HL-60/S4 treated with retinoic acid at 250 ng/mL for 4 days and 3 days (cell line): Measurements from ENCODE around the gene SPINT1.

Experiments
- in situ Hi-C: fragments of 300-500 bp; cut with MboI; formaldehyde crosslinking; loops from 2 replicates; pipeline ENCODE4 v1.7.0; 2022; ENCODE audit warnings: low sequenced_read_pairs

SPINT1 gene

DNA sequence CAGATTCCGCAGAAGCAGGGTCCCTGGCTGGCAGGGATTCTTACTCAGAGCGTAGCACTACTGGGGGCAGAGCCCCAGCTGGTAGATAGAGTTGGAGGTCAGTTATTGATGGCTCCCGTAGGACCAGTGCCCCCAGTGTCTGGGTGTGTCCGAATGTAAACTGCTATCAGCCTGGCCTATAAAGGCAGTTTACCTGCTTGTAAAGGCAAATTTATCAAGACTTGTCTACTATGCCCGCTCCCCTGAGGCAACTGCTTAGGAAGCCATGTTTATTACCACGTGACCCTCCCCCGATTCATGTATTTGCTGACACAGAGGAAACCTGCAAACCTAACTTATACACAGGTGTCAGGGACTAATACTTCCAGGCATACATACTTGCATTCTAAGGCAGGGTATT is 14.7 kb upstream of the SPINT1 start:
- in situ Hi-C loops: no loop called here

DNA sequence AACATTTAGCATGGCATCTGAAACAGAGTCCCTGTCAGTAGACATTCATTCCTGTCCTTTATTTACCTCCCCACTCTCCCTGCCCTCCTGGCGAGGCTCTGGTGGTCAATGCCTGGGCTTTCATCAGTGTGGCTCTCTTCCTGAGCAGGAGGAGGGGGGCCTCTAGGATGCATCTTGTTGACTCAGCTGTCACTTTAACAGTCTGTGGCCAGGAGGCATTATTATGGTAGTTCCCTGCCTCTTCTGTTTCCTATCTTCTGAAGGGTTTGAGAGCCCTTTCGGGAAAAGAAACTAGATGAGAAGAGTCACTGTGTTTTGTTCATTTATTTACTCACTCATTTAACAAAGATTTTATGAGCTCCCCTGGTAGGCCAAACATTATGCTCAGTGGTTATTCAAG is 13.0 kb upstream of the SPINT1 start:
- in situ Hi-C loops: no loop called here

DNA sequence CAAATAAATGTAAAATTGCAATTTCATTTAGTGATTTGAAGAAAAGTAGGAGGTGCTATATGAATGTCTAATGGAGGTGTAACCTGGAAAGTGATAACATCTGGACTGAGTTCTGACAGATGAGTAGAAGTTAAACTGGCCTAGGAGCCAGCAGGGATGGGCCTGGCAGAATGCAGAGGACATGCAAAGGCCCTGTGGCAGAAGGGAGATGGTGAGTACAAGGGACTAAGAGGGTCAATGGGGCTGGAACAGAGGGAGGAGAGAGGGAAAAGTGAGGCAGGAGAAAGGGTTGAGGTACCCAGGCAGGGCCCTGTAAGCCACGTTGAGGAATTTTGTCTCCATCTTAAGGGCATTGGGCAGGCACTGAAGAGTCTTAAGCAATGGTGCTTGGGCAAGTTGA is 12.0 kb upstream of the SPINT1 start:
- in situ Hi-C loops: no loop called here

DNA sequence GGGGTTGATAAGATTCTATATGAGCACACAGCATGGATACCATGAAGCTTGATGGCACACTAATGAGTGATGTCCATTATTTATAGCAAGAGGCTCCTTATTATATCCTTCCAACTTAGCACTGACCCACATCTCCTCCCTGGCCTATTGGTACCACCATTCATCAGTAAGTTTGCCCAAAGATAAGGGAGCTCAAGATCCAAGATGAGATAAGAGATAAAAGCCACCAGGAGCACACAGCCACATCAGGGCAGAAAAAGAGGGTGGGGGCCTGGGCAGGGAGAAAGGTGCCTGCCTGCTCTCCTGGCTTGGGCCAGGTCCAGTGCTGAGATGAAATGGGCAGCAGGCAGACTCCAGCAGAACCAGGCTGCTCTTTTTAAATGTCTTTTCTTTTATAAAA is 10.9 kb upstream of the SPINT1 start:
- in situ Hi-C loops: no loop called here

DNA sequence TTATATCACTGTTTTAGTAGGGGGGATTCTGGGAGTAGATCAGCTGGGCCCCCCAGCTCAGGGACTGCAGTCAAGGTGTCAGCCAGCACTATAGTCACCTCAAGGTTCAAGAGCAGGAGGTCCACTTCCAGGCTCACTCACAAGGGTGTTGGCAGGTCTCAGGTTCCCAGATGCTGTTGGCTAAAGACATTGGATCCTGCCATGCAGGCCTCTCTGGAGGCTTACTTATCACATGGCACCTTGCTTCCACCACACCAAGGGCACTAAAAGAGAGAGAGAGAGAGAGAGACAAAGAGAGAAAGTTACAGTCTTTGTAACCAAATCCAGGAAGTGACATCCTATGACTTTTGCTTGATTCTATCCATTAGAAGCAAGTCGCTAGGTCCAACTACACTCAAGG is 7.8 kb upstream of the SPINT1 start:
- in situ Hi-C loops: no loop called here

DNA sequence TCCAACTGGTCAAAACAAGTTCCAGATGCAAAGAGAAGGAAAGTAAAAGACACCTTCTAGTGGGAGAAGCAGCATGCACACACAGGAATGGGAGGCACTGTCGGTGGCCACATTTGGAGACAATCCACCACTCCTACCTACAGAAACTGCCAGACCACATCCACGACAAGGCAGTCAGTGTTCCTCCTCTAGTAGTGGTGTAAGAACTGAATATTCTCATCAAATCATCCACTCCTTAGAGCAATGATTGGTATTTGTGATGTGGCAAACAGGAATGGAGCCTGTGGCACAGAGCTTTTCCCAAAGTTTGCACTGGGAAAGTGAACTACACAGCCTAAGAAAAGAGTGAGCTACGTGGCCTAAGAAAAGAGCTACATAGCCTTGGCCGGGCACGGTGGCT is 5.1 kb upstream of the SPINT1 start:
- in situ Hi-C loops: no loop called here

DNA sequence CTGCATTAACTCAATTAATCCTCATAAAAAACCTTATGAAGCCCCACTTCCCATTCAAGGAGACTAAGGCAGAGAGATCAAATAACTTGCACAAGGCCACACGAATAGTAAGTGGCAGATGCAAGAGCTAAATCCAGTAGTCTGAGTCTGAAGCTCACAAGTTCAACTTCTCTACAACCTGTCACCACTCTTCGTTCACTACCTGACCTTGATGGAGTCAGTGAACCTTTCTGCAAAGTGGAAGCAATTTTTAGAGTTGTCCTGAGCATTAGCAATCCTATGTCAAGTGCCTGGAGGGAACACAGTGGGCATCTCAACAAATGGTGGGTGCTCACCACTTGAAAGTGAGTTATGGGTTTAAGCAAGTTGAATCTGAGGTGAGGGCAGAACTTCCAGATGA is 2.1 kb upstream of the SPINT1 start:
- in situ Hi-C loops: no loop called here

DNA sequence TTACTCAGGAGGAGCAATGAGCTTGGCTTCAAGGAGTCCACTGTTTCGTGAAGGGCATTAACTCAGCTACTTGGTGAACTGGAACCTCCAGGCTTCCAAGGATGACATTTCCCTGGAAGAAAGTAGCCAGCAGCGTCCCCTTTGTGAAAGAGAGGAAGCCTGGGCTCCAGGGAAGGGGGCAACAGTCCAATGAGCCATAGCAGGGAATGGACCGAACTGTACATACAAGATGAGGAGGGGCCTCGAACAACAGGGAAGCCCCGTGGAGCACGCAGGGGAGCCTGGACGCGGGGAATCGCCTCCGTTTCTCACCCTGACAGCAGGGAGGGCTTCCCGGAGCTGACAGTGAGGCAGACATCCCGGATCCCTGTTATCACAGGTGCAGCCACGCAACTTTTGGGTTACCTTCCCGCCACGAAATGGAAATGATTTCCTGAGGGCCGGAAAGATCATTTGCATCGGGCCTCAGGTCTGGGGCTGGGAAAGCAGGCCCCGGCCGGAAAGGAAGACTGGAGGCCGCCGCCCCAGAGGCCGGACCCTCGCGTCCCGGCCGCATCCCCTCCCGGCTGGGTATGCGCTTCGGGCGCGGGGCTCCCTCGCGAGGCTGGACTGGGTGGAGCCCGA is 475 bp upstream of the SPINT1 start:
- in situ Hi-C loops: no loop called here

DNA sequence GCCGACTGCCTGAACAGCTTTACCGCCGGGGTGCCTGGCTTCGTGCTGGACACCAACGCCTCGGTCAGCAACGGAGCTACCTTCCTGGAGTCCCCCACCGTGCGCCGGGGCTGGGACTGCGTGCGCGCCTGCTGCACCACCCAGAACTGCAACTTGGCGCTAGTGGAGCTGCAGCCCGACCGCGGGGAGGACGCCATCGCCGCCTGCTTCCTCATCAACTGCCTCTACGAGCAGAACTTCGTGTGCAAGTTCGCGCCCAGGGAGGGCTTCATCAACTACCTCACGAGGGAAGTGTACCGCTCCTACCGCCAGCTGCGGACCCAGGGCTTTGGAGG is 815 bp downstream of the SPINT1 start:
- in situ Hi-C loops: no loop called here

DNA sequence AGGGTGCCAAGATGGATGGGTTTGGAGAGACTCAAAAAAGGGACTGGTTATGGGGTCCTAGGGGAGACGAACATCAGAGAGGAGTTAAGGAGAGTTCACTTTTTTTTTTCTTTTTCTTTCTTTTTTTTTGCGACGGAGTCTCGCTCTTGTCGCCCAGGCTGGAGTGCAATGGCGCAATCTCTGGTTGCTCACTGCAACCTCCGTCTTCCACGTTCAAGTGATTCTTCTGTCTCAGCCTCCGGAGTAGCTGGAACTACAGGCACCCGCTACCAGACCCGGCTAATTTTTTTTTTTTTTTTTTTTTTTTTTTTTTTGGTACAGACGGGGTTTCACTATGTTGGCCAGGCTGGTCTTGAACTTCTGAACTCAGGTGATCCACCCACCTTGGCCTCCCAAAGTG is 1.2 kb downstream of the SPINT1 start:
- in situ Hi-C loops: no loop called here

DNA sequence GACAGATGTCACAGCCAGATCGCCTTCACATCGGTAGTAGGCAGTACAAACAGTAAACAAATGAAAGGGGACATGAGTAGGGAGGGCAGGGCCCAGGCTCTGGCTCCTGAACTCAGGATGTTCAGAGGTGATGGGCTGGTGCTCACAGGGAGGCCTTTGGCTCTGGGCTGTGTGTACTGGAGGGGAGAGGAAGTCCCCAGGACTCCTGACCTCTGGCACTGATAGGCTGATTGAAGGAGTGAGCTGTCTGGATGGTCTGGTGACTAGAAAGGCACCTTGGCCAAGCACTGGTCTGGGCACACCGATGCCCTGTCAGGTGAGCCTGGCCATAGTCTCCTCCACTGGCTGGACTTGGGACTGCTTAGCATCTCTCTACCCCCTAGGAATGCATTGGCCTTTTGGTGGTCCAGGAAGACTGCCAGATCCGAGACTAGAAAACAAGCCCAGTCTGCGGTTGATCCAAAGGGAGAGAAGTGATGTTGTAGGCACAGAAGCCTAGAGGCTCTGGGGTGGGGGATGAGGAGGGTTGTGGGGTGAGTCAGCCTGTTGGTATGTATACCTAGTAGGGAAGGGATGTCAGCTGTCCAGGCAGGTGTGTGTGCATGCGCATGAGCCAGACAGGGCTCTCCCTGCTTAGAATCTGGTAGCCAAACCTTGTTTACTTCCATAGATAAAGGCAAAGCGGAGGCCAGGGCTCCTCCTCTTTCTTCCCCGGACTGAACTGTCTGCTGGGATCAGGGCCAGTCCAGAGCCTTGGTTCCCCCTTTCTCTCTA is 1.9 kb downstream of the SPINT1 start:
- in situ Hi-C loops: no loop called here

DNA sequence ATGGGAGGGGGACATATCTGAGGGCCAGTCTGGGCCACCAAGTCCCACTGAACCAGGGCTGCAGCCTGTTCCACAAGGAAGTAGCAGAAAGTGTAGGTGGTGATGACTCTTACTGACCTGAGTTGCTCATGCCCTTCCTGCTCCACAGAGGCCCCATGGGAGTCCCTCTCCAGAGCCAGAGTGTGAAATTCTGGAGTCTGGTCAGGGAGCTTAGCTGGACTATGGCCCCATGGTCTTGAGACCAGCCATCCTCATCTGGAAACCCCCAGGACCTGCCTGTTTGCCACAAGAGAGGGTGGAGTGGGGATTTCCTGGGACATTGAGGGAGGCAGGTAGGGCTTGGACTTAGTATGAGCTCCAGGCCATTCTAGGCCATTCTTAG is 3.0 kb downstream of the SPINT1 start:
- in situ Hi-C loops: no loop called here

DNA sequence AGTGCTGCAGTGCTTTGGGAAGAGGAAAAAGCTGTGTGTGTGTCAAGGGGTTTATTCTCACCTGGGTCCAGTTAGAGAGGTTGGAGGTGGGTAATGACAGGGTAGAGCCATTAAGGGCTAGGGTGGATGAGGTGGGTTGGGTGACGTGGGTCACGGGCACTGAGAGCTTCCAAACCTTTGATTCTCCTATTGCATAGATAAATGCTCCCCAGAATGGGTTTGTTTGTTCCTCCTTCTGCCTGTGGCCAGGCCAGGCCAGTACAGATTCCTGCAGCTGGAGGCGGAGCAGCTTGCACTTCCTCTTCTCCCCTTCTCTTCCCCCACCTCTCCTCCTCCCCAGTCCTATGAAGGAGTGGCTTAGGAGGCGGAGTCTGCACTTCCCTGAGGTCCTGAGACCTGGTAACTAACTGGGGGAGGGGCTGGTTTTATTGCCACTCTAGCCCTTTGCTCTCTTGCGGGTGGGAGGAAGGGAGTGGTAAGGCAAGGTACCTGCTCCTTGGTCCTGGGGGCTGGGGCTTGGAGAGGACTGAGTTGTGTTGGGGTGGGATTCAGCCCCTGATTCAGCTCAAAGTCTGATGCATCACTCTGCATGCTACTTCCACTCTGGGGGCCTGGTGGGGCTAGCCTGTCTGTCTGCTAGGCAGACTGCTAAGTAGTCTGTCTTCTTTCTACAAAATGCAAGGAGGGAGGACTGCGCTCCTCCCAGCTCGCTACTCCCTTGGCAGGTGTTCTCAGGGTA is 3.5 kb downstream of the SPINT1 start:
- in situ Hi-C loops: no loop called here

DNA sequence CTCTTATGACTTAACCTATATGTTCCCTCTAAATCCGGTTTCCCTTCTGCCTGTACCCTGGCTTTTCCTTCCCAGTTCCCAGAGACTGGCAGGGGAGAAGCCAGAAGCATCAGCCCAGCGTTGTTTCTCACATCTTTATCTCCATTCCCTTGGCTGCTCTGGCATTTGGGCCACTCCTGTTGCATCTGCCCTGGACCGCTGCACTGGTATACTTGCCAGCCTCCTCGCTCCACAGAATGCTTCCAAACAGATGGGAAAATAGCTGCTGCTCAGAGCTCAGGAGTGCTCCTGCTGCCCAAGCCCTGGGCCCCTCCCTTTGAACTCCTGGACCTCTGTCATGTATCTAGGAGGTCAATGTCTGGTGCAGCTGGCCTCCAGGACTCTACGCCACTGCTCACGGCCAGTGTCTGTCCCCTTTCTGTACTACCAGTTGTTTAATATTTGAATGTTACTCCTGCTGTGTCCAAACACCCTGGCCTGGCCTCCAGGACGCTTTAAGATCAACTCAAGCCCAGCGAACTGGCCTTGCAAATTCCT is 6.8 kb downstream of the SPINT1 start:
- in situ Hi-C loops: no loop called here

DNA sequence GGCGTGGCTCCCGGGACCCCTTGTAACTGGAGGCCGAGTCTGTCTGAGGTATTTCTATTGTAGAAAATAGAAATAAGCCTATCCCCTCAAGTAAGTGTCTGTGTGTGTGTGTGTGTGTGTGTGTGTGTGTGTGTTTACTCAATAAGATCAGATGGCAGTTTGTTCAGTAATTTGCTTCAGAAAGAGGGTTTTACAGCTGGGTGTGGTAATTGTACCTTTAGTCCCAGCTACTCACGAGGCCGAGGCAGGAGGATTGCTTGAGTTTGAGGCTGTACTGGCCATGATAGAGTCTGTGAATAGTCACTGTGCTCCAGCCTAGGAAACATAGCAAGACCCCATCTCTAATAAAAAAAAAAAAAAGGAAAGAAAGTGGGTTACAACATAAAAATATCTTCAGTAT is 8.7 kb downstream of the SPINT1 start:
- in situ Hi-C loops: no loop called here

DNA sequence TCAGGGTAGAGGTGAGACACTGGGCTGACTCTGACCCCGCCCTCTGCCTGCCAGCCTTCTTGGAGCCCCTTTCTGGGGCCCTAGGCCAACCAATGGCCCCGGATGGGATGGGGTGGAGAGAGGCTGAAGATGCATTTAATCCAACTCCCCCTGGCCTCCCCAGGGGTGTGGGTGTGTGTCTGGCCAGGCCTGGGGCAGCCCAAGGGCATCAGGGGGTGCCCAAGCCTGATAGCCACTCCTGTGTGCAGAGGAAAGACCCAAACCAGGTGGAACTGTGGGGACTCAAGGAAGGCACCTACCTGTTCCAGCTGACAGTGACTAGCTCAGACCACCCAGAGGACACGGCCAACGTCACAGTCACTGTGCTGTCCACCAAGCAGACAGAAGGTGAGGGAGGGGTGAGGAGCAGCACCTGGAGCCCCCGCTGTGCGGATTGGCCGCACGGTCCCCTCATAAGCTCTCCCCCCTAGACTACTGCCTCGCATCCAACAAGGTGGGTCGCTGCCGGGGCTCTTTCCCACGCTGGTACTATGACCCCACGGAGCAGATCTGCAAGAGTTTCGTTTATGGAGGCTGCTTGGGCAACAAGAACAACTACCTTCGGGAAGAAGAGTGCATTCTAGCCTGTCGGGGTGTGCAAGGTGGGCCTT is 9.5 kb downstream of the SPINT1 start:
- in situ Hi-C loops: no loop called here

DNA sequence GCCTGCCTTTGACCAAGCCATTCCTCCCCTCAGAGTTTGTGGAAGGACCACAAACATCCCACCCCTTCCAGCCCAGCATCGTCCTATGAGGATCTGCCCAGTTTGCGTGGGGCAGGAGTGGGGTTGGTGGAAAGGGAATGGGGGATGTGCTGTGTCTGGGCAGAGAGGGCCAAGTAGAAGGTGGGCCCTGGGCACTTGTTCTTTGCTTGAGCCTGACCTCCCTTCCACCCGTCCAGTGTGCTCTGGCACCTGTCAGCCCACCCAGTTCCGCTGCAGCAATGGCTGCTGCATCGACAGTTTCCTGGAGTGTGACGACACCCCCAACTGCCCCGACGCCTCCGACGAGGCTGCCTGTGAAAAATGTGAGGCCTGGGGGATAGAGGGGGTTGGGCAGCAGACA is 10.3 kb downstream of the SPINT1 start:
- in situ Hi-C loops: no loop called here

DNA sequence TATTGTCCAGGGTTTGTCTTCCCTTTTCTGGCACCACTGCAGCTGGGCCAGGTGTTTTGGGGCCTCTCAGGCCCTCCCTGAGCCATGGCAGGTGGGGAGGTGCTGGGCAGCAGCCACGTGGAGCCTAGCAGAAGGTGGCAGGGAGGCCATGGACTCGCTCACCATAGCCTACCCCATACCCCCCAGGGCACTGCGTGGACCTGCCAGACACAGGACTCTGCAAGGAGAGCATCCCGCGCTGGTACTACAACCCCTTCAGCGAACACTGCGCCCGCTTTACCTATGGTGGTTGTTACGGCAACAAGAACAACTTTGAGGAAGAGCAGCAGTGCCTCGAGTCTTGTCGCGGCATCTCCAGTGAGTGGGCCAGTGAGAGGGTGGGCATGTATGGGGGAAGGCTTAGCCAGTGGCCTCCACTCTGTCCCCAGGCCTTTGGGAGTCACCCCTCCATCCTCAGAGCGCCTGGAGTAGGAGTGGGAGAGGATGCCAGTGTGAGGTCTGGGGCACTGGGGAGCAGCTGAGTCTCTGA is 11.9 kb downstream of the SPINT1 start:
- in situ Hi-C loops: no loop called here

DNA sequence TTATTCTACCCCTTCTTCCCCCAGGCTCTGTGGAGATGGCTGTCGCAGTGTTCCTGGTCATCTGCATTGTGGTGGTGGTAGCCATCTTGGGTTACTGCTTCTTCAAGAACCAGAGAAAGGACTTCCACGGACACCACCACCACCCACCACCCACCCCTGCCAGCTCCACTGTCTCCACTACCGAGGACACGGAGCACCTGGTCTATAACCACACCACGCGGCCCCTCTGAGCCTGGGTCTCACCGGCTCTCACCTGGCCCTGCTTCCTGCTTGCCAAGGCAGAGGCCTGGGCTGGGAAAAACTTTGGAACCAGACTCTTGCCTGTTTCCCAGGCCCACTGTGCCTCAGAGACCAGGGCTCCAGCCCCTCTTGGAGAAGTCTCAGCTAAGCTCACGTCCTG is 12.9 kb downstream of the SPINT1 start:
- in situ Hi-C loops: no loop called here

DNA sequence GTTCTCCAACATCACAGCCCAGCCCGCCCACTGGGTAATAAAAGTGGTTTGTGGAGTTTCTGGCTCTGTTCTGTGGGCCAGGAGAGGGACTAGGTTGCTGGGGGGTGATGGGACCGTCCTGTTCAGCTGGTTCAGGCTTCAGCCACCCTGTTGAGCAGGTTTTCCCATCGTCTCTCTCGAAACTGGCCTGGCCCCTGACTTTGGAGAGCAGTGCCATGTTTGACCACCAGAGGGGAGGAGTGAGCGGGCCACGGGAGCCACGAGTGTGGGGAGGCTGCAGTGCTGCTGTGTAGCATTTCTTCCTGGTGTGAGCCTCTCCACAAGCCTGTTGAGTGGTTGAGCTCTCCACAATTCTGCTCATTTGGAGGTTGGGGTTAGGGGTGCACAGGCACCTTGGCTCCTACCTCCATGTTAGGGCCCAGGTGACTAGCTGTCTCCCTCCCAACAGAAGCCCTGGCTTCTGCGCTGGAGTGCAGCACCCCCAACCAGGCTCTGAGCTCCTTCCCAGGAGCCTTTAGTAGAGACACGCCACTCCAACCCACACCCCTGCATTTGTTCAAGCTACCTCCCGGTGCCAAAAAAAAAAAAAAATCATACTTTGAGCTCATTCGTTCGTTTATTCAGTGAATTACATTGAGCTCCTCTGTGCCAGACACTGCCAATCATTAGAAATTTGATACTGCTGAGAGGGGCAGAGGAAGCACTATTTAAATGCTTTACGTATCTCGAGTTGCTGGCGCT is 13.9 kb downstream of the SPINT1 start:
- in situ Hi-C loops: no loop called here

DNA sequence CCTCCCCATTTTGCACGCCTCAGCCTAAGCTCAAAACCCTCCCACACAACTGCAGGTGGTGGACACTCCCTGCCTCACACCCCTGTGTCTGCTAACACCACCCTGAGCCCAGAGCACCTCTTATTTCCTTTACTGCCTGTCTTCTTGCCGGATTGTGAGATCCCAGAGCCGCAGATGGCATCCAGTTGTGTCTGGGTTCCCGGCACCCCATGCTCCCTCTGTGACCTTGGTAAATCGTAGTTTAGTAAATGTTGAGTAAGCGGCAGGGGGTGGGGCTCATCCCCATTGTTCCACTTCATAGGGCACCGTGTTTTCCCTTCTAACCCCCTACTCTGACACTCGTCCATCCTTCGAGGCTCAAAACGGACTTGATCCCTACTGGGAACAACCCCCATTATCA is 14.9 kb downstream of the SPINT1 start:
- in situ Hi-C loops: no loop called here
